Stimulated activated CD8-positive, alpha-beta memory T cell treated with anti-CD3 and anti-CD28 coated beads, Interleukin-15, amount 100 ng/mL, for 48 hours (primary cell): ENCODE measurements around the gene CD300LG.
"Not testable (repeated sequence)": the region's sequence is repeated elsewhere in the genome, so short reads cannot be mapped to it uniquely, and the experiment has no call there.

ENCODE experiments used
- DNase-seq, 2 donors: peaks; one replicate each; pipeline ENCODE4 v3.0.0-alpha.2; 2020; ENCODE audit warnings: low read depth in 2 of 2

CD300LG gene

GRCh38 chr17:43823350-43824084 is 23.5 kb upstream of the CD300LG start:
- DNase-seq: no peak

DNA sequence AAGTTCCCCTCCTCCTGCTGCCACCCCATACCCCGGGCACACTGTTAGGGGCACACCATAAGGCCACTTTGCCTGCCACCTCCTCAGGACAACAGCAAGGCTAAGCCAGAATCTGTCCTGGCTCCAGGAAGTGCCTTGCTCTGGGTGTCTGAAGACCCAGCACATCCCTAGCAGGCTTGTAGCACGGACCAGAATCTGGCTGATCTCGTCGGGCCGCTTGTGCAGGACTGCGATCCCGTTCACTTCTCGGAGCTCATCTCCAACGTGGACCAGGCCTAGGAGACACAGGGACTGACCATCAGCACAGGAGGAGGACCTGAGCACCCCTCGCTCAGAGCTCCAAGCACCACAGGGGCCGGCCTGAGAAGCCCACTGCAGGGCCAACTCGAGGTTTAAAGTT is 21.4 kb upstream of the CD300LG start:
- DNase-seq: no peak

DNA sequence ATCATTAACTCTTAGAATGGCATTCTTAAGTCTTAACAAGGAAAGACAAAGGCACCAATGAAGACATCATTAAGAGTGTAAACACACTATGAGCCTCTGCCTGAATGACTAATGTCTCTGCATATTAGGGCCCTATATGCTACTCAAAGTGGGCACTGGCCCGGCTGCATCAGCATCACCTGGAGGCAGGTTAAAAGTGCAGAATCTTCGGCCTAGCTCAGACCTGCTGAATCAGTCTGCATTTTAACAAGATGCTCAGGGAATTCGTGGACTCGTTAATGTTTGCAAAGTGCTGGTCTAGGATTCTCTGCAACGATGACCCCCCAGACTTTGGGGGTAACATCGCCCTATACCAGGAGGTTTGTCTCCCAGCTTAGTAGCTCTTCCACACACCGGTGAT is 20.8 kb upstream of the CD300LG start:
- no peak for DNase-seq

DNA sequence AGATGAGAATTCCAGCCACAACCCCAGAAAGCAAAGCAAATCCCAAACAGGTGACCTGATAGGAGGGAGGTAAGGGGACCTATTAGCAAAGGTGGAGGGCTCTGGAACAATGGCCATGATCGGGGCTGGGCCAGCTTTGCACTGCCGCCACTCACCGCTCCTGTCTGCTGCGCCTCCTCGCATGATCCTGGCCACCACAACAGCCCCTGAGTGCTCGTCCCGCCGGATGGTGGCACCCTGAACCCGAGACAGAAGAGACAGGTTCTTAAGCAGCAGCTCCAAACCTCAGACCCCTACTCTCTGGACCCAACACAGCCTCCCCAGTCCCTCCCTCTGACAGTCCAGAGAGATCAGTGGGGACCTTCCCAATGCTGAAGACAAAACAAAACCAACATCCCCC is 19.4 kb upstream of the CD300LG start:
- no peak for DNase-seq

GRCh38 chr17:43829738-43830137 is 17.2 kb upstream of the CD300LG start:
- DNase-seq: no peak

DNA sequence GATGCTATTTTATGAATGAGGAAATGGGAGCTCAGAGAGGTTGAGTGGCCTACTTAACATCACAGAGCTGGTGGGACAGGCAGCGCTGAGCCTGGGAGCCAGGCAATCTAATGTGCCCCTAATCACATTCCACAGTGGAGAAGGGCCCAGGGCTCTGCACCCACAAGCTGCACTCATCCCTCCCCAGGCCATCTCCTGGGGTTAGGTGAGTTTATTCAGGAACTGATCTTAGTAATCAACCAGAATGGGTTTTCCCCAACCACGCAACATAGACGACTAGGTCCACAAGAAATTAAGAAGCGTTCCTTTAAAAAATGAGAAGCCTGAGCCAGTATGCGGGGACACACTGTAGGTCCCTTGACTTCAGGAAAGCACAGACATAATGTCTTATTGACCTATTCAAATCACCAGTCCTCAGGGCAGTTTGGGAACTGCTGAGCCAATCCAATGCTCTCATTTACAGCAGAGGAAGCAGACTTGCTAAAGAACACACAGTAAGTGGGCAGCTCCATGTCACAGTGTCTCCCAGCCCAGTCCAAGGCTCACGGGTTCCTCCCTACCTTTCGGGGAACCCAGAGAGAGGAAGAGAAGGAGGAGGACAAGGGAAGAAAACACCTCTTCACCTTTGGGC is 16.4 kb upstream of the CD300LG start:
- no peak for DNase-seq

GRCh38 chr17:43831633-43832032 is 15.3 kb upstream of the CD300LG start:
- no peak for DNase-seq

- DNase-seq: no peak
Observed at GRCh38 chr17:43832168-43832975, 14.6 kb upstream of the CD300LG start.

GRCh38 chr17:43832976-43833829 is 13.8 kb upstream of the CD300LG start, which contains the start of gene MPP3:
MPP3 (minus strand) TSS chr17:43833146; CDS start chr17:43831906, 1,240 bp downstream.
- DNase-seq: no peak

DNA sequence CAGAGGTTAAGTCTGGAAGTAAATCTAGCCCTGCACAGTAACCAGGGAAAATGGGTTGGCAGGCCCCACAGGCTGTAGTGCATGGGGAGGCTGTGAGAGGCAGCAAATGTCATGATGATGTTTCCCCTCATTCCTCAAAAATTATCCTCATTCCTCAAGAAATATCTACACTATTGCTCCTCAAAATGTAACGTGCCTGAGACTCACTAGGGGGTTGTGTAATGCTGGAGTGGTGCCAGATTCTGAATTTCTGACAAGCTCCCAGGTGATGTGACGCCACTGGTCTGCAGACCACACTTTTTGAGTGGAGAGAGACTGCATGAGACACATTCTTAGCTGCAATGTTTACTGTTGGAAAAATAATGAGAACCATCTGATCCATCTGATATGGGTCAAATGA is 12.9 kb upstream of the CD300LG start:
- DNase-seq: no peak

GRCh38 chr17:43839670-43840108 is 7.3 kb upstream of the CD300LG start:
- DNase-seq: no peak

DNA sequence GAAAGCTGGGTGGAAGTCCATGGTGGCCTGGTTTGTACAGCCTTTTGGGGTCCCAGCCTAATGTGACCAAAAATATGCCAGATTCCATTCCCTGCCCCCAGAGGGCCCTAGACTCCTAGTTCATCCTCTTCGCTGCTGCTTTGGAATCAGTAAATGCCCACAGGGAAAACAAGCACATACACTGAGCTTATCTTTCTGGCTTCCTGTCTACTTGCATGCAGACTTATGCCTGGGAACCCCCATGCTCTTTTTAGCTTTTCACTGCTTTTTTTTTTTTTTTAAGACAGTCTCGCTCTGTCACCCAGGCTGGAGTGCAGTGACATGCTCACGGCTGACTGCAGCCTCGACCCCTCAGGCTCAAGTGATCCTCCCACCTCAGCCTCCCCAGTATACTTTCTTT is 6.2 kb upstream of the CD300LG start:
- no peak for DNase-seq

GRCh38 chr17:43841282-43841681 is 5.7 kb upstream of the CD300LG start:
- no peak for DNase-seq

DNA sequence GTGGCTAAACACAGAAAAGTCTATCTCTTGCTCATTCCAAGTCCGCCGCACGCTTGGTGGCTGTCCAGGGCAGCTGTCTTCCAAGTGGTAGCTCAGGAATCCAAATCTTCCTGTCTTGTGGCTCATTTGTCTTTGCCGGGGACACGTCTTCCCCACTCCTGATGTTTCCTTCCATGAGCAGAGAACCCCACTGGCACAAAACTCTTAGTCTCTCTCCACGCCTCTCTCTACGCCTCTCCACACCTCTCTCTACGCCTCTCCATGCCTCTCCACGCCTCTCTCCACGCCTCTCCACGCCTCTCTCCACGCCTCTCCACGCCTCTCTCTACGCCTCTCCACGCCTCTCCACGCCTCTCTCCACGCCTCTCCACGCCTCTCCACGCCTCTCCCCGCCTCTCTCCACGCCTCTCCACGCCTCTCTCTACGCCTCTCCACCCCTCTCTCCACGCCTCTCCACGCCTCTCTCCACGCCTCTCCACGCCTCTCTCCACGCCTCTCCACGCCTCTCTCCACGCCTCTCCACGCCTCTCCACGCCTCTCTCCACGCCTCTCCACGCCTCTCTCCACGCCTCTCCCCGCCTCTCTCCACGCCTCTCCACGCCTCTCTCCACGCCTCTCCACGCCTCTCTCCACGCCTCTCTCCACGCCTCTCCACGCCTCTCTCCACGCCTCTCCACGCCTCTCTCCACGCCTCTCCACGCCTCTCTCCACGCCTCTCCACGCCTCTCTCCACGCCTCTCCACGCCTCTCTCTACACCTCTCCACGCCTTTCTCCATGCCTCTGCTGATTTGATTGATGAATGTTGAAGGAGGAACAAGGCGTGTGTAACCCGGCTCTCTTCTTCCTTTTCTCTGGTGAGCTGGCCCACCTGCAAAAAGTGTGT is 4.6 kb upstream of the CD300LG start:
- DNase-seq: not testable (repeated sequence)

DNA sequence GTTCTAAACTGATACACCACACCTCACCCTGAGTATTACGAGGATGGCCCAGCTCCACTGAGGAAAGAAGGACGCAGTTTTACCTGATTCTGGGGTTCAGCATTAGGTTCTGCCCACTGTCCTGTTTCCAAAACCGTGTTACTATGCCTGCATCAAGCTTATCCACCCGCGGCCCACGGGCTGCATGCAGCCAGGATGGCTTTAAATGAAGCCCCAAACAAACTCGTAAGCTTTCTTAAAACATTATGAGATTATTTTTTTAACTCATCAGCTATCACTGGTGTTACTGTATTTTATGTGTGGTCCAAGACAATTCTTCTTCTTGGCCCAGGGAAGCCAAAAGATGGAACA is 4.0 kb upstream of the CD300LG start:
- no peak for DNase-seq

DNA sequence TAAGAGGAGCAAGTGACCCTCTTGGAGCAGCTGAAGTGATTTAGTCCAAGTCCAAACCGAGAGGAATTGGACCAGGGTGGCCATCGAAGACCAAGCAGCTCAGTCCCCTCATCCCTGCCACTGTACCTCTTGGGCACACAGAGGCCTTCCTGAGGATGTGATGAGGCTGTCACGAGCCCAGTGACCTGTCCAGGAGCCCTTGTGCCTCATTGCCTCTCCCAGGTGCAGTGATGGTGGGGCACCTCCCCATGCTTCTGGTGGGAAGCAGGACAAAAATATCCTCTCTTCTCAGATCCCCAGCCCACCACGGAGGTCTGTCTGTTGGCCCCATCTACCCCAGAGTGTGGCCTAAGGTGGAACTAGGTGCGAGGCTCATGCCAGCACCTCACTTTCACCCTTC is 2.7 kb upstream of the CD300LG start:
- no peak for DNase-seq

GRCh38 chr17:43845766-43846165 is 1.2 kb upstream of the CD300LG start:
- DNase-seq: no peak

DNA sequence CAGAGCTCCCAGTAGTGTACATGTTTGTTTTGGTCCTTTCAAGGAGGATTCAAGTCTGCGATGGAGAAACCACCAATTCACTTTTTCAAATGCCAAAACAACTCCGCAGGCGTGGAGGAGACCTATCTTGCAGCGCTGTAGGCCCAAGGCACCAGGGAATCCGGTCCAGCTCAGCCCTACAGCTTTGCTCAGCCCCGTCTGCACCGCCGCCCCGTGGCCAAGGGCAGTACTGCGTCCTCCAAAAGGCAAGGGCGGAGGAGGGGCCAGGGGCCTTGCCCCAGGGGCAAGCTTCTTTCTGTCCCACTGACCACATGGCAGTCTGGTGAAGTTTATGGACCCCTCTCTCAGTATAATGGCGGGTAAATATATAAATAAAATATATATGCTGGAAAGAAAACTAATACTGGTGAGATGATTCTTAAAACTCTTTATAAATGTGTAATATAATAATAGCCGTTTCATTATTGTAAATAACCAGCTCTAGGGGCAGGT is 709 bp upstream of the CD300LG start:
- DNase-seq: peak; percentile 57 to 60

DNA sequence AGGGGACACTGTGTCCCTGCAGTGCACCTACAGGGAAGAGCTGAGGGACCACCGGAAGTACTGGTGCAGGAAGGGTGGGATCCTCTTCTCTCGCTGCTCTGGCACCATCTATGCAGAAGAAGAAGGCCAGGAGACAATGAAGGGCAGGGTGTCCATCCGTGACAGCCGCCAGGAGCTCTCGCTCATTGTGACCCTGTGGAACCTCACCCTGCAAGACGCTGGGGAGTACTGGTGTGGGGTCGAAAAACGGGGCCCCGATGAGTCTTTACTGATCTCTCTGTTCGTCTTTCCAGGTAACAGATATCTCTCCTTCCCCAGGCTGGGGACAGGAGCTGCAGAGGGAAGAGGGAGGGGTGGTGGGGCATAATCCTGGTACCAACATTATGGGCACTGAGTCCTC is 1.6 kb downstream of the CD300LG start:
- no peak for DNase-seq

DNA sequence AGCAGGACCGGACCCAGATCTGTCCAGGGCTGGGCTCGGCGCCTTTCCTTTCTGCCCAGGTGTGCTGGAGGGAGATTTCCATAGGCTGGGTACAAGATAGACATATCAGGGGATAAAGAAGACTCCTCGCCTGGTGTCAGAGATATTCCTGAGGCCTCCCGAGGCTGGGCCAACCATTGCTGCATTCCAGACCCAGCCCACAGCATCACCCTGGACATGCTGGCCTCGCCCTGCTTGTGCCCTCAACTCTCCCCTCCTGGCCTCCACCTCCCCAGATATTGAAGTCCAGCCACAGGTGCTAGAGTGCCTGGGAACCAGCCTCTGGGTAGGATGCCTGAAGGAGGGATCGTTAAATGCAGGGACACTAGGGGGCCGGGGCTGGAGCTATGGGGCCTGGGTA is 2.1 kb downstream of the CD300LG start:
- no peak for DNase-seq

- DNase-seq: no peak
Observed at GRCh38 chr17:43852571-43852970, 5.6 kb downstream of the CD300LG start.
